ENCODE measurements around the gene CDK14.

DNA sequence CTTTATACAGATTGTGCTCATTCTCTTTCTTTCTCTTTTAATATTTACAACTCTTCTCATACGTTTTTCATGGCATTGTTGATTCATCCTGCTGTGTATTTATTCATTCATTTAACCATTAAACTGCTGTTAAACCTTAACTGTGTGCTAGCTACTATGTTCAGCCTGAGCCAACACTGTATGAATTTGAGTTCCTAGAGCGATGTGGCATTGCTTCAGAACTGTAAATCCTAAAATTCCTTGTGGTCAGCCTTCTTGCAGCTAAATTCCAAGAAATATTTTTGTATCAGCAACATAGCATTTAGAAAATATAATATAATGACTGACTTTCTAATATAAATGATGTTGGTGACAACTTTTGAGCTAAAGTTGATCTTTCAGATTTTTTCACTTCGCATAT lies 483.4 kb downstream of the CDK14 start:
- no peak for TF ChIP-seq EP300 (IDR thresholded peaks at IDR 0.05)
- no peak for TF ChIP-seq CTCF (IDR thresholded peaks at IDR 0.05)
- TF ChIP-seq POLR2AphosphoS5 (IDR thresholded peaks at IDR 0.05), result no peak

Data from upper lobe of left lung (tissue), 4 donors.